DOHH2 (cell line): Measurements from ENCODE around the gene MARCHF10.

Source experiments
- CTCF ChIP-seq: fragments of 200-600 bp; sonication (generic); IDR thresholded peaks from one replicate; pipeline ENCODE4 v1.5.1; 2014; ENCODE audit warnings: antibody characterized with exemption, mild to moderate bottlenecking, low read depth, low read length; ENCODE audit not compliant: poor library complexity, severe bottlenecking
- EZH2phosphoT487 ChIP-seq: fragments of 200-600 bp; sonication (generic); IDR thresholded peaks from 2 replicates; pipeline ENCODE4 v1.6.1; 2017; ENCODE audit warnings: borderline replicate concordance, mild to moderate bottlenecking, antibody characterized with exemption, low read length, moderate library complexity, mixed read lengths

DNA sequence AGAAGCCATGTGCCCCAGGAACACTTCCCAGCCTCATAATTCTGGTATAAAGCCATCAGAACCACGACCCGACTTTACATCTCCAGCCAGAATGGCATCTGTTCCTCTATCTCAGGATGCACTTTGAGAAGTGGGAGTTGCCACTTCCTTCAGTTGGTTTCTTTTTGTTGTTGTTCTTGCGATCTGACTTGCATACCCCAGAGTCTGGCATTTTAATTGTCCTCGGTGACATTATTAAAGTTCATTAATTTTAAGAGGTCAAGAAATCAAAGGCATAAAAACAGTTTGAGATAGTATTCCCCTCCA lies 13.5 kb downstream of the MARCHF10 start:
- TF ChIP-seq CTCF (no peak), EZH2phosphoT487 (no peak)
